Loucy (cell line): Measurements from ENCODE around the gene PINK1.

Experiments used
- H2AFZ ChIP-seq: fragments of 200-600 bp; sonication (generic); 2 replicates; pipeline ENCODE4 v1.6.0; 2016; ENCODE audit warnings: antibody characterized with exemption, mild to moderate bottlenecking, low read length, moderate library complexity
- H3F3A ChIP-seq: fragments of 200-600 bp; 2 replicates; pipeline ENCODE4 v1.6.0; 2016; ENCODE audit warnings: antibody characterized with exemption, low read depth, mild to moderate bottlenecking
- H3K27me3 ChIP-seq: fragments of 200-600 bp; sonication (generic); 2 replicates; pipeline ENCODE4 v1.6.1; 2014; ENCODE audit warnings: low read length, mild to moderate bottlenecking; ENCODE audit not compliant: insufficient read depth, poor library complexity, severe bottlenecking
- H3K36me3 ChIP-seq: fragments of 200-600 bp; sonication (generic); 2 replicates; pipeline ENCODE4 v1.6.1; 2016; ENCODE audit warnings: low read length; ENCODE audit not compliant: insufficient read depth
- H3K4me1 ChIP-seq: fragments of 200-600 bp; sonication (generic); 2 replicates; pipeline ENCODE4 v1.5.1; 2014; ENCODE audit warnings: low read length, mild to moderate bottlenecking; ENCODE audit not compliant: insufficient read depth, poor library complexity, severe bottlenecking
- H3K4me2 ChIP-seq: fragments of 200-600 bp; sonication (generic); 2 replicates; pipeline ENCODE4 v1.6.0; 2014; ENCODE audit warnings: antibody characterized with exemption, low read length, low read depth, mild to moderate bottlenecking; ENCODE audit not compliant: poor library complexity, severe bottlenecking
- H3K4me3 ChIP-seq: fragments of 200-600 bp; sonication (generic); 2 replicates; pipeline ENCODE4 v1.5.1; 2014; ENCODE audit warnings: low read length, mild to moderate bottlenecking, mixed read lengths; ENCODE audit not compliant: poor library complexity, severe bottlenecking
- H3K79me2 ChIP-seq: fragments of 200-600 bp; sonication (generic); 2 replicates; pipeline ENCODE4 v1.6.1; 2014; ENCODE audit warnings: low read length; ENCODE audit not compliant: insufficient read depth
- H3K9ac ChIP-seq: fragments of 200-600 bp; sonication (generic); 2 replicates; pipeline ENCODE4 v1.6.0; 2014; ENCODE audit warnings: mild to moderate bottlenecking, low read depth, low read length, moderate library complexity; ENCODE audit not compliant: poor library complexity, severe bottlenecking
- H3K9me2 ChIP-seq: fragments of 200-600 bp; sonication (generic); replicated peaks from 2 replicates; pipeline ENCODE4 v1.6.1; 2016; ENCODE audit warnings: low read depth, low read length, mixed read lengths
- H3K9me3 ChIP-seq: fragments of 200-600 bp; sonication (generic); 2 replicates; pipeline ENCODE4 v1.6.1; 2014; ENCODE audit warnings: mild to moderate bottlenecking, antibody characterized with exemption, low read length, low read depth; ENCODE audit not compliant: insufficient read depth
- H4K20me1 ChIP-seq: fragments of 200-600 bp; sonication (generic); 2 replicates; pipeline ENCODE4 v1.6.0; 2014; ENCODE audit warnings: antibody characterized with exemption, low read length, mild to moderate bottlenecking; ENCODE audit not compliant: insufficient read depth, poor library complexity, severe bottlenecking
- EZH2phosphoT487 ChIP-seq: fragments of 200-600 bp; IDR thresholded peaks from 2 replicates; pipeline ENCODE4 v1.6.1; 2018; ENCODE audit warnings: antibody characterized with exemption, mild to moderate bottlenecking, moderate library complexity, borderline replicate concordance
- TF ChIP-seq, protein P1 (sequence below): fragments of 200-600 bp; sonication (generic); conservative IDR thresholded peaks from 2 replicates; pipeline ENCODE4 v1.5.1; 2014; ENCODE audit warnings: mild to moderate bottlenecking, antibody characterized with exemption, low read length

Gene PINK1

DNA sequence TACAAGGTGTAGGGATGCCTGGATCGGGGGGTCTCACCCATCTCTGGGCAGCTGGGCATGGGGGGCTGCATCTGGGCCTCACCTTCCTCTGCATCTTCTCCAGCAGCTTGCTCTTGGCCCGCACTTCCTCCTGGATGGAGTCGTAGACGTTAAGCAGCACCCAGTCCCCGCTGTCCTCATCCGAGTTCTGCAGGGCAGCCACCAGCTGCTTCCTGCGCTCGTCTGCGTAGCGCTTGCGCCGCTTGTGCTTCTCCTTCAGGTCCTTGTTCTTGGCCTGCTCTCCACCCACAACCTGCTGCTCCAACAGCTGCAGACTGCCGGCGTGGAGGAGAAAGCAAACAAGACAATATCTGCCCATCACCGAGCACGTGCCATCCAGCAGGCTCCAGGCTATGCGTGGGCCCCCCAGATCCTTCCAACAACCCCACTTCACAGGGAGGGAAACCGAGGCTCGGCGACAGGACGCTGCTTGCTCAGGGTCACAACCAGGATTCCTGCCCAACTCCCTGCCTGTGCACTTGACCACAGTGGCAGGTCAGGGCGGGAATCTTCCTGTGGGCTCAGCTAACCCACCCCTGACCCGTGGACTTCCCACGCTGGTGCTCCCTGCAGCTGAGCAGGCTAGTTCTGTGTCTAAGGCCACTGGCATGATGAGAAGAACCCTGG lies 49.4 kb downstream of the PINK1 start:
- Histone ChIP-seq H3K4me3 (no peak overlapping the region), H3K4me1 (peaks cover 5% of the 10 kb centered on the region), H3K4me2 (no peak overlapping the region), H3K27me3 (no peaks in the 10 kb centered on the region), H3K79me2 (no peaks in the 10 kb centered on the region), H3K9ac (no peak overlapping the region), H2AFZ (no peak overlapping the region), H3K9me2 (no peaks in the 10 kb centered on the region), H3F3A (no peaks in the 10 kb centered on the region), H4K20me1 (no peaks in the 10 kb centered on the region), H3K36me3 (no peaks in the 10 kb centered on the region), H3K9me3 (no peaks in the 10 kb centered on the region)
- TF ChIP-seq EZH2phosphoT487, result no peak
- TF ChIP-seq, protein P1, sequence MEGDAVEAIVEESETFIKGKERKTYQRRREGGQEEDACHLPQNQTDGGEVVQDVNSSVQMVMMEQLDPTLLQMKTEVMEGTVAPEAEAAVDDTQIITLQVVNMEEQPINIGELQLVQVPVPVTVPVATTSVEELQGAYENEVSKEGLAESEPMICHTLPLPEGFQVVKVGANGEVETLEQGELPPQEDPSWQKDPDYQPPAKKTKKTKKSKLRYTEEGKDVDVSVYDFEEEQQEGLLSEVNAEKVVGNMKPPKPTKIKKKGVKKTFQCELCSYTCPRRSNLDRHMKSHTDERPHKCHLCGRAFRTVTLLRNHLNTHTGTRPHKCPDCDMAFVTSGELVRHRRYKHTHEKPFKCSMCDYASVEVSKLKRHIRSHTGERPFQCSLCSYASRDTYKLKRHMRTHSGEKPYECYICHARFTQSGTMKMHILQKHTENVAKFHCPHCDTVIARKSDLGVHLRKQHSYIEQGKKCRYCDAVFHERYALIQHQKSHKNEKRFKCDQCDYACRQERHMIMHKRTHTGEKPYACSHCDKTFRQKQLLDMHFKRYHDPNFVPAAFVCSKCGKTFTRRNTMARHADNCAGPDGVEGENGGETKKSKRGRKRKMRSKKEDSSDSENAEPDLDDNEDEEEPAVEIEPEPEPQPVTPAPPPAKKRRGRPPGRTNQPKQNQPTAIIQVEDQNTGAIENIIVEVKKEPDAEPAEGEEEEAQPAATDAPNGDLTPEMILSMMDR, result no peak

DNA sequence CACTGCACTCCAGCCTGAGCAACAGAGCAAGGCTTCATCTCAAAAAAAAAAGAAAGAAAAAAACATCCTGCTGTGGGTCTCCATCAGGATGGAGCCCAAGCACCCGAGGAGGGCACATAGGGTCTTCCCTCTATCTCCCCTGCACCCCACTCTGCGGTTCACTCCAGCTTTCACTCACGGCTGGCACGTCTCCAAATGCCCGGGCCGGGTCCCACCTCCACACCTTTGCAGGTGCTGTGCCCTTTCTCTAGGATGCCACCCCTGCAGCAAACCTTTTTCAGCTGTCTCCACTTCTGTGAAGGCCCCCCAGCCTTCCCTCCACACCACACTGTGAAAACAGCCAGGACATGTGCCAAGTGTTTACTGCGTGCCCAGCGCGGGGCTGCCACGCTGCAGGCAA lies 50.4 kb downstream of the PINK1 start:
- Histone ChIP-seq H4K20me1 (no peaks in the 10 kb centered on the region), H3K27me3 (no peaks in the 10 kb centered on the region), H3K9ac (no peak overlapping the region), H3K4me1 (peaks cover 5% of the 10 kb centered on the region), H3K4me3 (no peak overlapping the region), H3K9me3 (no peaks in the 10 kb centered on the region), H3K4me2 (no peak overlapping the region), H3K36me3 (no peaks in the 10 kb centered on the region), H3F3A (no peaks in the 10 kb centered on the region), H2AFZ (no peak overlapping the region), H3K9me2 (no peaks in the 10 kb centered on the region), H3K79me2 (no peaks in the 10 kb centered on the region)
- TF ChIP-seq, protein P1, result no peak
- no peak for TF ChIP-seq EZH2phosphoT487

DNA sequence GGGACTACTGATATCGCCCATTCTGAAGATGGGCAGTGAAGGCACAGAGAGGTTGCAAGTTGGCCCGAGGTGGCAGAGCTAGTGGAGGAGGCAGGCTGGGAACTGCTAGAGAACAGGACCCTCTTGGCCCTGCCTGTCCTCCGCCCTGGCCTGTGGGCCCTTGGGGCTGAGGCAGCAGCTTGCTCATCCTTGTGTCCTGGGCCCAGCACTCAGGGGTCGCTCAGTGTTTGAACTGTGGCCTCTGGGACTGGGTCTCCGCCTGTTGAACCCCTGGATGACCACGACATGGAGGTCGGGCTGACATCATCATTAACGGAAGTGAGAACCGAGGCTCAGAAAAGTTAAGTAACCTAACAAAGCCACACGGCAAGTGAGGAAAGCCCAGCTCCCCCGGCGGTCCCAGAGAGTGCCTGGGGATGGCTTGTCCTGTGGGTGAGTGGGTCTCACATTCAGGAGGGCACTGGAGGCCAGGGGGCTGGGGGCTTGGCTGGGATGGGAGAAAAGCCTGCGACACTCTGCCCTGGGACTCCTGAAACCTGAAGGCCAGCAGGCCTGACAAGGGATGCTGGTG lies 50.9 kb downstream of the PINK1 start:
- no peak overlapping the region for H3K4me3 ChIP-seq
- TF ChIP-seq EZH2phosphoT487, result no peak
- TF ChIP-seq, protein P1, result no peak
- no peak overlapping the region for H2AFZ ChIP-seq
- H3K9me3 ChIP-seq, result no peaks in the 10 kb centered on the region
- no peaks in the 10 kb centered on the region for H3K9me2 ChIP-seq
- no peaks in the 10 kb centered on the region for H3K36me3 ChIP-seq
- peaks cover 5% of the 10 kb centered on the region for H3K4me1 ChIP-seq
- H4K20me1 ChIP-seq, result no peaks in the 10 kb centered on the region
- no peak overlapping the region for H3K9ac ChIP-seq
- no peaks in the 10 kb centered on the region for H3K27me3 ChIP-seq
- no peaks in the 10 kb centered on the region for H3K79me2 ChIP-seq
- H3F3A ChIP-seq, result no peaks in the 10 kb centered on the region
- no peak overlapping the region for H3K4me2 ChIP-seq
